HepG2 (cell line): ENCODE results near the gene CCDC80.

Source experiments
- ASH2L ChIP-seq: fragments of 300-600, 200-600 bp; sonication (generic); IDR thresholded peaks from 2 replicates; pipeline ENCODE4 v1.7.0; 2017; ENCODE audit warnings: low read depth, mild to moderate bottlenecking, moderate library complexity, mixed read lengths, low read length; ENCODE audit not compliant: insufficient read length
- EEA1 ChIP-seq: sonication (generic); formaldehyde crosslinking; IDR thresholded peaks from 2 replicates; pipeline ENCODE4 v1.5.1; 2020; ENCODE audit warnings: mild to moderate bottlenecking, missing genetic modification reagents, borderline replicate concordance
- EZH2 ChIP-seq: conservative IDR thresholded peaks from 2 replicates; pipeline ENCODE4 v1.6.1; 2012; ENCODE audit warnings: mild to moderate bottlenecking, low read depth, low read length, moderate library complexity
- MYC ChIP-seq: sonication (generic); formaldehyde crosslinking; IDR thresholded peaks from 2 replicates; pipeline ENCODE4 v1.9.0; 2021; ENCODE audit warnings: missing genetic modification reagents, borderline replicate concordance
- PHF21A ChIP-seq: sonication (generic); formaldehyde crosslinking; IDR thresholded peaks from 2 replicates; pipeline ENCODE4 v1.5.0; 2020; ENCODE audit warnings: mild to moderate bottlenecking, missing genetic modification reagents
- RFX3 ChIP-seq: IDR thresholded peaks from 2 replicates; pipeline ENCODE4 v1.6.1; 2016; ENCODE audit warnings: missing biosample characterization, missing genetic modification reagents
- TBL1XR1 ChIP-seq: fragments of 150-350 bp; IDR thresholded peaks from 2 replicates; pipeline ENCODE4 v1.6.1; 2014; ENCODE audit warnings: borderline replicate concordance, low read length; ENCODE audit not compliant: partially characterized antibody
- ZFP1 ChIP-seq: IDR thresholded peaks from 2 replicates; pipeline ENCODE4 v1.6.1; 2016
- ZNF124 ChIP-seq: sonication (generic); formaldehyde crosslinking; IDR thresholded peaks from 2 replicates; pipeline ENCODE4 v1.4.0; 2020; ENCODE audit warnings: missing genetic modification reagents
- ZNF274 ChIP-seq: sonication (generic); formaldehyde crosslinking; IDR thresholded peaks from 2 replicates; pipeline ENCODE4 v1.5.1; 2020; ENCODE audit warnings: mild to moderate bottlenecking, missing genetic modification reagents
- ZNF350 ChIP-seq: sonication (generic); formaldehyde crosslinking; IDR thresholded peaks from 2 replicates; pipeline ENCODE4 v1.4.0; 2020; ENCODE audit warnings: mild to moderate bottlenecking, low read depth, missing genetic modification reagents, borderline replicate concordance
- TF ChIP-seq, protein P1 (sequence below): sonication (generic); formaldehyde crosslinking; IDR thresholded peaks from 2 replicates; pipeline ENCODE4 v1.4.0; 2020; ENCODE audit warnings: missing genetic modification reagents, mild to moderate bottlenecking, borderline replicate concordance

- no peak for TF ChIP-seq TBL1XR1
- TF ChIP-seq, protein P1, sequence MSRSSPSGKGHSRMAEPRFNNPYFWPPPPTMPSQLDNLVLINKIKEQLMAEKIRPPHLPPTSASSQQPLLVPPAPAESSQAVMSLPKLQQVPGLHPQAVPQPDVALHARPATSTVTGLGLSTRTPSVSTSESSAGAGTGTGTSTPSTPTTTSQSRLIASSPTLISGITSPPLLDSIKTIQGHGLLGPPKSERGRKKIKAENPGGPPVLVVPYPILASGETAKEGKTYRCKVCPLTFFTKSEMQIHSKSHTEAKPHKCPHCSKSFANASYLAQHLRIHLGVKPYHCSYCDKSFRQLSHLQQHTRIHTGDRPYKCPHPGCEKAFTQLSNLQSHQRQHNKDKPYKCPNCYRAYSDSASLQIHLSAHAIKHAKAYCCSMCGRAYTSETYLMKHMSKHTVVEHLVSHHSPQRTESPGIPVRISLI (CRISPR knock-in tag), result no peak
- no peak for TF ChIP-seq EEA1
- TF ChIP-seq ZFP1 (CRISPR knock-in tag), result no peak
- no peak for TF ChIP-seq ZNF350
- no peak for TF ChIP-seq MYC (CRISPR knock-in tag)
- TF ChIP-seq ZNF124 (CRISPR knock-in tag), result no peak
- no peak for TF ChIP-seq ASH2L
- no peak for TF ChIP-seq ZNF274 (CRISPR knock-in tag)
- TF ChIP-seq RFX3 (CRISPR knock-in tag), result no peak
- TF ChIP-seq EZH2, result no peak
- no peak for TF ChIP-seq PHF21A
Measured at GRCh38 chr3:112633191-112633590, 7.8 kb downstream of the CCDC80 start.
